GM23248 (cell line): Measurements from ENCODE around the gene ZGPAT.

Experiments used
- EZH2 ChIP-seq: fragments of 200-600 bp; sonication (generic); IDR thresholded peaks from 2 replicates; pipeline ENCODE4 v1.6.1; 2018; ENCODE audit warnings: antibody characterized with exemption, mild to moderate bottlenecking; ENCODE audit not compliant: insufficient read depth, poor library complexity, severe bottlenecking
- EZH2phosphoT487 ChIP-seq: fragments of 200-600 bp; sonication (generic); IDR thresholded peaks from 2 replicates; pipeline ENCODE4 v1.6.1; 2018; ENCODE audit warnings: antibody characterized with exemption, moderate library complexity, mild to moderate bottlenecking, low read depth; ENCODE audit not compliant: insufficient read depth

GRCh38 chr20:63733579-63734081 lies 25.8 kb downstream of the ZGPAT start:
- TF ChIP-seq EZH2 (no peak), EZH2phosphoT487 (no peak)
